ENCODE measurements around the gene BRD9.

DNA sequence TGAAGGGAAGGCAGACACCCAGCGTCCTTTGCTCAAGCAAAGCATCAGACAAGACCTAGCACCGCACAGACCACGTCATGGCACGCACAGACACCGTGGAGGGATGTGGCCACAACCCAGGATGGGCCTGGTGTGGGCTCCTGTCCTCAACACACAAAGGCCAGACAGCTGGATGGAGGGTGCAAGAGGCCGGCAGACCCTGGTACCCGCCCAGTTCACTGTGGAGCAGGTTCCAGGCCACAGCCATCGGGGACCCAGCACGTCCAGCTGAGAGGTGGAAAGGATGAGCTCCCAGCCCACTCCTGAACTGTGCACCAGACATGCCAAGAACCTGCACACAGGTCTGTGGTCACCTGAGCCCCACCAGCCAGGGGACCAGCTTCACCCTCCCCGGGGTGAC lies 26.8 kb downstream of the BRD9 start:
- TF ChIP-seq, protein P1, sequence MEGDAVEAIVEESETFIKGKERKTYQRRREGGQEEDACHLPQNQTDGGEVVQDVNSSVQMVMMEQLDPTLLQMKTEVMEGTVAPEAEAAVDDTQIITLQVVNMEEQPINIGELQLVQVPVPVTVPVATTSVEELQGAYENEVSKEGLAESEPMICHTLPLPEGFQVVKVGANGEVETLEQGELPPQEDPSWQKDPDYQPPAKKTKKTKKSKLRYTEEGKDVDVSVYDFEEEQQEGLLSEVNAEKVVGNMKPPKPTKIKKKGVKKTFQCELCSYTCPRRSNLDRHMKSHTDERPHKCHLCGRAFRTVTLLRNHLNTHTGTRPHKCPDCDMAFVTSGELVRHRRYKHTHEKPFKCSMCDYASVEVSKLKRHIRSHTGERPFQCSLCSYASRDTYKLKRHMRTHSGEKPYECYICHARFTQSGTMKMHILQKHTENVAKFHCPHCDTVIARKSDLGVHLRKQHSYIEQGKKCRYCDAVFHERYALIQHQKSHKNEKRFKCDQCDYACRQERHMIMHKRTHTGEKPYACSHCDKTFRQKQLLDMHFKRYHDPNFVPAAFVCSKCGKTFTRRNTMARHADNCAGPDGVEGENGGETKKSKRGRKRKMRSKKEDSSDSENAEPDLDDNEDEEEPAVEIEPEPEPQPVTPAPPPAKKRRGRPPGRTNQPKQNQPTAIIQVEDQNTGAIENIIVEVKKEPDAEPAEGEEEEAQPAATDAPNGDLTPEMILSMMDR (IDR thresholded peaks at IDR 0.05; ENCODE audit: low read length) = no peak
- TF ChIP-seq EZH2 (IDR thresholded peaks at IDR 0.05; ENCODE audit: borderline replicate concordance, low read length) = no peak
